ENCODE results near the gene NFIB.
A peak's percentile ranks its signal among the peaks of the same experiment; 100 is the strongest.

The NFIB gene

DNA sequence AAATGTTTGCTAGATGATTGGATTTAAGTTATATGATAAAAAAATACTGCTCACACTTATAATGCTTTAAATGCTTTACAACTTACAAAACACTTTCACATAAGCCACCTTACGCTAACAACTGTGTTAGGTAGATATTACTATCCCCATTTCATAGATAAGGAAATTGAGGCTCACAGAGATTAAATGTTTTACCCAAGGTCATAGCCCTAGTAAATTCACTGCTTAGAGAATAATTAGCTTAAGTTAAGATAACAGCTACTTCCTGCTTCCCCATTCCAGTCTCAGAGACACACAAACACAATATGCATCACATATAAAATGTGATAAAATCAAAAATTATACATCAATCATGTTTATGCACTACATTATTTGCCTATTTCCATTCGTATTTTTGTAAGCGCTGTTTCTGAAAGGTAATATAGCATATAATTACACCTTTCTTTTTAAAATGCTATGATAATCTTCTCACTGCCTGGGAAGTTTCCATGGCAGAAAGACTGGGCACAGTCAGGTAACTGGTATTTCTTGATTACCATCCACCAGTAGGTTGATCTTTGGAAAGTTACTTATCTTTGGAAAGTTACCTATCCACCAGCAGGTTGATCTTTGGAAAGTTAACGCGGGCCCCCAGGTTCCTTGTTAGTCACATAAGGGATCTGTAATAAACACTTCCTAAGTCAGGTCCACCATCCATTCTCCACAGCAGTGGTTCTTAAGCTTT, 101.1 kb downstream of the NFIB start:
- peak; percentile 54 for DNase-seq (ENCODE audit: low spot score)

DNA sequence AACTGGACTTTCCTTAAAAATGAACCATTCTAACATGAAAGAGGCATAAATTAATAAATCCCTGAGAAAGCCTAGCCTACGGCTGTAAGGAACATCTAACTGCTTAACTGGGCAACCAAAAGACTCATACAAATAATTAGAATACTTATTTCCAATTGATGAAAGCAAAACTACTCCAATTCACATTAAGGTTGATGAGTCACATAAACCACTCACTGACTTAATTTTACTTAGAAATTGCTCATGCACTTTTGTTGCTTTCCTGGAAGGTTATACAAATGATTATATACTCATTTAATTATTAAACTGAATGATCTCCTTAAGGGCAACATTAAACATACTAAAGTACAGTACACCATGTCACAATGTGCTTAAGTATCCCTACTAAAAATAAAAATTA, 101.9 kb downstream of the NFIB start:
- no peak for DNase-seq (ENCODE audit: low spot score)

DNA sequence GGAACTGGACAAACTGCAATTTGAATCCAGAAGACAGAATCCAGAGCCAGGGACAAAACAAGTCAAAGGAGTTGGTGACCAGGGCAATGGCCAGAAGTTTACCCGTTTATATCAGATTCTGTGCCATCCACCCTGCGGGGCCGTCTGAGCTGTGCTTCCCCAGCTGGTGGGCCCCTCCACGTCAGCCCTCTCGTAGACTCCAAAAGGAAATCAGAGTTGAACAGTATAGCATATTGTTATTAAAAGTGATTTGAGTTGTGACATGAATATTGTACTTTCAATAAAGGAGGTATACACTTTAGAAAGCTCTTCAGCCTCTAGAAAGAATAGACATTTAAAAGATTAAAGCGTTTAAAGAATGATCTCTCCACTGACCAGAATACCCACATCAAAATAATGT, 102.4 kb downstream of the NFIB start:
- no peak for DNase-seq (ENCODE audit: low spot score)

DNA sequence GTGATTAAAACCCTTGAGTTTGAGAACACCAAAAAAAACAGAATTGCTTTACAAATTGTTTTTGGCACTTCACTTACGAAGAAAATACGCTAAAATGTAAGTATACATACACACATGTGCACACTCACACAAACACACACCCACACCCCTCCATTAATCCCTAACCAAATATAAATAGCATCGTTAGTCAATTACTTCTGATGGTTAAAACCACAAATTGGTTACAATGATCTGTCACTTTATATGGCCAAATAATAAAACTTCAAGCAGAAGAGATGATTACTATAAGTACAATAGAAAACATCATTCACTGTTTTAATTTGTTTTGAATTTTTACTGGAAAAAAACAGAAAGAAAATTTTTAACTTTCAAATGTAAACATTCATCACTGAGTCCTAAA, 103.5 kb downstream of the NFIB start:
- no peak for DNase-seq (ENCODE audit: low spot score)

DNA sequence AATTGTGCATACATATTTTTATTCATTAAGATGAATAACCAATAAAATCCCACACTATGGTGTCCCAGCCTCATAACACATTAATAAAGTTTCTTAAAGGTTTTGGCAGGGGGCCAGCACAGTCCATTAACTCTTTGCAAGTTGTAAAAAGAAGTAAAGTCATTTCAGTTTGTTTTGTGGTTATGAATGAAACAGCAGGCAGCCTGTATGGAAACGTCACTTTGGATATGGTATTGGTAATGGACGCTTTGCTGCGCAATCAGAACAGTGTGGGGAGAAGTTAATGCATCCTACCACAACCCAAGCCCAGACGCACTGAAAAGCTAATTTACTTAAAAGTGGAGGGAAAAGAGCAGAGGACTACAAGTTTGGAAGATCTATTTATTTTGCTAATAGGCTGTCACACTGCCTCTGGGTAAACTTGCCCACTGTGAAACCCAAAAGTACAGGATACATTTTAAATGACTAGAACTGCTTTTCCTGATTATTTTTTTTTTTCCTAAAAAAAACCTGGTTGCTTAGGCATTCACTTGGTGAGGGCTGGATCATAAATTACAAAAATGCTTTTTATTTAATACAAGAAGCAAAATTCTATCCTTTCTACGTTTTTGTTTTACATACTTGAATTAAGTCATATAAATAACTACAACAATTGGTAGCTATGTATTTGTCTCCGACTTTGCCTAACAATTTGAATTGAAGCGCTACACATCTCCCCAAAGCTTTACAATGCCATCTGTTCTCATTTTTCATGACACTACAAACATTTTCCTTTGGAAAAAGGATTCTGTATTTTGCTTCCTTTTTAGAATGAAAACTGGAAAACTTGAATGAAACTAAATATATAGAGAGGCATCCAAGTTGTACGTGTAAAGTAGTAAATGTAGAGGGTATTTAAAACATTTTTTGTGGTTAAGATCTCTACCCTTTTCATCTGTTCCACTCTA, 104.3 kb downstream of the NFIB start:
- peak; percentile 62 for DNase-seq (ENCODE audit: low spot score)

DNA sequence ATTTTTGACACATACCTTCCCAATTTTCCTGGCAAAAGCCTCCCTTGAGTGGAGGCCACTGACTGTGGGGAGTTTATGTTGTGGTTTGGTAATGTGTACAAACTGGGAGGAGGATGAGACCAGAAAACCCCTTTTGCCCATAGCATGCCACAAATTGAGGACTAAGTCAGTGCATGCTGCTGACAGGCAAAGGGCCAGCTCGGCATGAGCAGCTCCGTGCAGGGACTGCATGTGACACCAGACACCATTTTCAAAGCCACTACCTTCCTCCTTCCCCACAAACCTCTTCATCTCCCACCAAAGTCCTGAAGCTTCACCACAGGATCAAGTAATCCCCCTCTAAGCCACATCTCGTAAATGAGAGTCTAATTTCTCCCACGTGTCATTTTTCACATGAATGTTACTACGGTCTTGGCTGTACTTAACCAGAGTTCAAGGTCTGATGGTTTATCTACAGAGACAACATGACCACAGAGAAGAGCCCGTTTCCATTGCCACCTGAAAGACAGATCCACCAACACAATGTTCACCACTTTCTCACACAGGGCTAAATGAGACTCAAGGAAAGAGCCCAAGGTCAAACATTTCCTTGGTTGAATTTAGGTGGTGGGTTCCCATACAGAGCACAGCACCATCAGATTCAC, 106.5 kb downstream of the NFIB start:
- no peak for DNase-seq (ENCODE audit: low spot score)

DNA sequence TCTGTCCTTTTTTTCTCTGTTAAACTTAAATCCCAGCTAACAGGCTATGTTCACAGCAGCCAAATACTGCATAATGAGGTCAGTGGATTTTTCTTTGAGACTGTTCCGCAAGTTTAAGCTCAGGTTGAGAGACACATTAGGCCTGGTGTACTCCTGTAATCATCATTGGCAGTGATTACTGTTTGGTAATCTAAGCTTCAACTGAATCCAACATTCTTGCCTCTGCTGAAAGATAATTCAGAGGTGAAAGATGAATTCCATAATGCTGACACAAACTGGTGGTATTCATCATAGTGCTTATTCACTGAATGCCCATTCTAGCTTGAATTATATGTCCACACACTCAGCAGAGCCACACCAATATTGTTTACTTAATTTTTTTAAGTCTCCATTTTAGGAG, 108.5 kb downstream of the NFIB start:
- no peak for DNase-seq (ENCODE audit: low spot score)

DNA sequence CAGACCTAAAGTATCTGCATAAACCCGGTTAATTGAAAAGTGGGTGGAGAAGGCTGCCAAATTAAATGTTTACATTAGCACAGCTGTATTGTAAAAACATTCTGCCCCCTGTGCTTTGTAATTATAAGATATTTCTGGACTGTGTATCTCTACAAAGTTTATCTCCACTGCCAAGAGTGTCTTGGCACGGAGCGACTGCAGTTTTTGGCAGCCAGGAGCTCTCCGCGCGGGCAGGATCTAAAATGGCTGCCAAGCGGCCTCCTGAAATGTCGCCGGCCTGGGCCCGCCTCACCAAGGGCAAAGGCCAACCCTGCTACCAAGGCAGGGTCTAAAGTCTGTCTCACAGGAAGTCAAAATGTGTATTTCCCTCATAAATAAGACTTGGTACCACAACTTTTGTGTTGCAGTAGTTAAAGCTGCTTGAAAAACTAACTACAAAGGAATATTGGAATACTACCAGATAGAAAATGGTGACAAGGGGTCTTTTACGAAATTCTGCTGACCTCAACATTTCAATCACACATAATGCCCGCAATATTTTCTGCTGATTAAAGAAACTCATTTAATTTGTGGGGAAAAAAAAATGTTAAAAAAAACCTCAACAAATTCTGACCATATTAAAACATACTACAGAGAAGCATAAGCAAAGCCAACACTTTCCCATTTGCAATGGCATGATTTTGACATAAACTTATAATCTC, 110.4 kb downstream of the NFIB start:
- DNase-seq (ENCODE audit: low spot score), result peak; percentile 56

DNA sequence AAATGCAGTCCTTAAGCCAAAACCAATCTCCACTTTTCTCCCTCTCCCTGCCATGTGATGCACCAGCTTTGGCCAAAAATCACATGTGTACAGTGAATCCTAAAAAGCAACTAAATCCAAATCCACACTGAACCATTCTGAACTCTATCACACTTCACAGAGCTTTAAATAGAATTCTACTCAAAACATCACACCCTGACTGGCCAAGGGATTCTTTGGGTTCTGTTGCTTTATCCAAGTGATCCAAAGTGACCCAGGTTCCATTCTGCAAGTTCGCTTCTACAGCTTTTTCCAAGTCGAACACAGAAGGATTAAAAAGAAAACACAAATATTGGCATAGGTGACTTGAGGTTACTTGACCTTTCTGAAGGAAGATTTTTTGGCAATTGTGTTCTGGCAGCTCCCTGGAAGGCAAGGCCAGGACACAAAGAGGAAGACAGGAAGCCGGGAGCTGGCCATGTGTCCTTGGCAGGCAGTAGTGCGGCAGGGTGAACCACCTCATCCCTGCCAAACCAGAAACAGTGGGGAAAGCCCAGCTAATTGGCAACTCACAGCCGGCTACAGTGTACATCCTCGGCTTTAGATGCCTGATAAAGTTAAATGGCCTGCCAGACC, 115.0 kb downstream of the NFIB start:
- no peak for DNase-seq (ENCODE audit: low spot score)

DNA sequence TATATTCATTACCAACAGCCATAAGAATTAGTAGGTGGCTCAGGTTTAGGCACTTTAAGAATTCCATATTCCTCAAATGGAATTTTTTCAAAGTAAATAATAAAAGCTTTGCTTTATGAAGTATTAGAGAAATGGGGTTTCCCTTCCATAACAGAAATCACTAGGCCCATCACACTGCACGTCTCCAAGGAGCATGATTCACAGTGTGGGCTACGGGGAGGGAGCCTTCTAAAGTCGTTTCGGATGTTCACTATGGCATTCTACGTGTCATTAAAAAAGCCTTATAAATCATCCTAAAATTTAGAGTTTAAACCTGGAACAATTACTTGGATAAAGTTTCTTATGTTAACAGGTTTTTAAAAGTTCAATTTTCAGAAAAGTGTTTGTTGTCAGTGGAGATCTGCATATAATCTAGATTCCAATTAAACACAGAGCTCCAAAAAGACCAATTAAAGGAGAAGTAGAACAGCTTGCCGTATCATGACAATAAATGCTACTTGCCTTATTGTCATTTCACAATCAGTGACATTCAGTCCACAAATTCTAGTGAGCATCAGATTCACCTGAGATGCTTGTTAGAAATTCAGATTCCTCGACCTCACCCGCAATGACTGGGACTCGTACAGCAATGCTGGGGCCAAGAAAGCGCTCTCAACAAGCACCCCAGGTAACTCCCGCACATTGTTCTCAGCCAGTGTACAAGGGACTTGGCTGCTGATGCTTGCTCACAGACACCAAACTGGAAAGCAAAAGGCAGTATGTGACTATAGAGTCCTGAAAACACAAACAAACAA, 115.7 kb downstream of the NFIB start:
- no peak for DNase-seq (ENCODE audit: low spot score)

DNA sequence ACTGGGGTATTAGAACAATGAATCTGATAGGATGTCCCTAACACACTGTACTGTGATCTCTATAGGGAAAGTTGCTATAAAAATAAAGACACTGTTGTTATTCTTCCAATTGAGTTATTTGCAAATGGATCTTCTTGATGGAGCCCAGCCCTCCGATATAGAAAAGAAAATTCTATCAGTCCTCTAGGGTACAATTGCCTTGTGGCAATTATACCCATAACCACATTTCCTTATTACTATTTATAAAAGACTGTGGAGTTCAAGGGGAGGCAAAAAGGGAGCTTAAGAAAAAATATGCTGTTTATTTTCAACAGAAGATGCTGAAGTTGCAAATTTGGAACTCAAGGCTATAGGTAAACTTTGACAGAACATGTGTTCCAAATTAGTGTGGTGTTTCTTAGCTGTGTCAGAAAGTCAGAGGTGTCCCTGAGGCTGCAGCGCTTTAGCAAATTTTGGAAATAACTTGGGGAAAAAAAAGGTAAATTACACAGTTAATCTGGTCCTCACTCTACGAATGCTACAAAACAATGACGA, 116.5 kb downstream of the NFIB start:
- DNase-seq (ENCODE audit: low spot score), result no peak

DNA sequence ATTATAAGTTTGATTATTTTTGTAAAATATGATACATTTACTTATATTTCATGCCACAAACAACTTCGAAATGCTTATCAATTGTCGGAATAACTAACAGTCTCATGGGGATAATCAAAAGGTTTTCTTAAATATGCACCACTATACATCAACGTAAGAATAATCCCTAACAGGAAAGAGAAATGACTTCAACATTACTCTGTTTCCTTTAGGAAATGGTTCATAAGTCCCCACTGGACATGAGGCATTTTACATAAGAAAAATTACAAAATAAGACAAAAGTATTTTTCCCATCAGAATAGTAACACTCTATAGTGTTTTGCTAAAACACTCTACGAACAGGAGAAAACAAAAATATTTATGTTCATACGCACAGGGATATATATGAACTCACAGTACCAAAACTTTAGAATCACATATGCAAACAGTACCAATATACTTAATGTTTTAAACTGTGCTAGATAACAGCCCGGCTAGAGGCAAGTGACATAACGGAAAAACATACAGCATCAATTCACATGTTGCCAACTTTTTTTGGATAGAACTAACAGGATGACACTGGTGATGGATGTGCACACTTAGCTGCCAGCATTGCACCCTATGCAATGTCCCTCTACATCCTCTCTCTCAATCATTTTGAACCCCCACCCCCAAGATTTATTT, 120.5 kb downstream of the NFIB start:
- DNase-seq (ENCODE audit: low spot score), result no peak

DNA sequence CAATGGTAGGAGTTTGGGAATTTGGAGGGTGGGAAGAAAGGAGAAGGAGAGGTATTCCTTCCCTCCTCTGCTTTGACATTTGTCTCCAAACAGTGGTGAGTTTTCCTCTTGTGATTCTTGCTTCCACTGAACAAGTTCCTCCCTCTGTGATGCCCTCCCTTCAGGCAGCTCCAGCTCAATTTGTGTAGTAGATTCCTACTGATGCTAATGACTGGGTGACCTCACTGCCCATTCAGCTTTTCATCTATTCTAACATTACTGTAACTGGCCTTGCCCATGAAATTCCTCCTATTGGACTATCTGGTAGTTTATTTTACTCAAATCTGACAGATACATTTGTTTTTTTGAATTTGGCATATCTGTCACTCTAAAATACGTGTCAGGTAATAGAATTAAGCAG, 121.4 kb downstream of the NFIB start:
- DNase-seq (ENCODE audit: low spot score), result no peak

DNA sequence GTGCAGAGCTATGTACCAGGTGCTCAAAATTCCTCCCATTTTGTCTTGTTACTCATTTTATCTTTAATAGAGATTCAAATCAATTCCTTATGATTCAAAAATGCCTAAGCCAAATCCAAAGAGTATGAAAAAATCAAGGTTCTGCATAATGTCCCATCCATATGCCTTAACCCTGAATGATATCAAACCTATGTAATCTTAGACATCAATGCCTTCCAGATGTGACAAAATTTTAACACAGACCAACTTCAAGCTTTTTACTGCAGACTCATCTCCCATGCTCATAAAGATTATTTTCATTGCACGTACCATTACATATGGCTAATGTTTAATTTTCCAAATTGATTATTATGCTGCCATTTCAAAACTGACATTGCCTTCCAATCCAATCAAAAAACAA, 122.4 kb downstream of the NFIB start:
- DNase-seq (ENCODE audit: low spot score), result no peak

DNA sequence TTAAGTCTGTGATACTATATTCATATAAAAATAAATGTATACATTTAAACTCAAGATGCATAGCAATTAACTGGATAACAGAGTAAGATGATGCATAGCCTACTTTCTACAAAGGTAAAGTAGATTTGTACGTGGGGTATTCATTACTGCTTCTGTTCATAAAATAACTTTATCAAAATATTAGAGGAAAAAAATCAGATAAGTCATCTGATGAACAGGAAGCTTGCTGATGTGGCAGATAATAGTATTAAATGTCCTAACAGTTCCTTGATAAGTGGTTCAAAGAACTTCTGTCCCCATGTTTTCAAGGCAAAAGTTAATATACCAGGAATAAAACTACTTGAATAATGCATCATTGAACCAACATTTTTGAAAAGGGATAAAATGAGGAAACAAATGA, 123.7 kb downstream of the NFIB start:
- DNase-seq (ENCODE audit: low spot score), result no peak

DNA sequence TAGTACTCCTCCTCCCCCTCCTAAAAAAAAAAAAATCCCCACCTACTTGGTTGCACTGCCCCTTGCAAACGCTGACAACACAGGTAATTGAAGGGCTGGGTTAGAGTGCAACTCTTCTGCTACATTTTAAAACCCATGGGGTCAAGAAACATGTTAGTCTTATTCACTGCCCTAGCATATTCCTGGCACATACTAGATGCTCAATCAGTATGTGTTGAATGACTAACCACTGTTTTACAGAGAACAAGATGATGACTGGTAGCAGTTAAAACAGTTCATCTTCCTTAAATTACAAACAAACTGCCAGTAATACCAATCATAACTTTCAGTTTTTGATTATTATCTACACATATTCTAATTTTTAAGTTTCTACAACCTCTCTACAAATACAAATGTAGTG, 124.4 kb downstream of the NFIB start:
- DNase-seq (ENCODE audit: low spot score), result no peak

DNA sequence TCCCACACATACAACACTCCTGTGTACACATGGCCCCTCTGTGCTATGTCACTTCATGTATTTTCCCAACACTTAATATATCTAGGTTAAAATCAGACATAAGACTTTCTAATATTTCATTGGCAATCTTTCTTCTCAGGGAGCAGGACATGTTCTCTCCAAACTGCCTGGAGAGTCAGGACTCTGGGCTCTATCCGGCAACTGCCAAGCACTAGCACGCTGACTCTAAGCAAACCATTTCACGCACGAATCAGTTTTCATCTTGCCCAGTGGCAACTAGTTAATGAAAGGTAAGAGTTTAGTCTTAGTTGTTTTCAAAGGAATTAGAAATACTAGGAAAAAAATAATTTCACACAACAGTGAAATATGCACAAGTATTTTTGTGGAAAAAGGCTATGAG, 124.8 kb downstream of the NFIB start:
- DNase-seq (ENCODE audit: low spot score), result no peak

DNA sequence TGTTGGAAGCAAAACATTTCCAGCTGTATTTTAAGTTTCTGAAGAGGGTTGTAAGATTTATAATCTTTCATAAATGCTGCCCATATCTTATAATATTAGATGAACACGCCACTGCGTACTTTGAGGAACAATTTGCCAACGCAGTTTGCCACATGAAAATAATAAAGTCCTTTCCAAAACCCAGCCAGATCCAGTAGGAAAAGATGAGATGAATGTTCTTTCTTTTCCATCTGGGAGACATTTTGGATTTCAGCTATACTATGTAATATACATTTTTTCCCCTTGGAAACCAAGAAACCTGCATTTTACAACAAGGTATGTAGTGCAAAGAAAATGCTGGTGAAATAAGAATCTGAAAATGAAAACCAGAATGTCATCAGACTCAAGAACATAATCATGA, 125.4 kb downstream of the NFIB start:
- no peak for DNase-seq (ENCODE audit: low spot score)

DNA sequence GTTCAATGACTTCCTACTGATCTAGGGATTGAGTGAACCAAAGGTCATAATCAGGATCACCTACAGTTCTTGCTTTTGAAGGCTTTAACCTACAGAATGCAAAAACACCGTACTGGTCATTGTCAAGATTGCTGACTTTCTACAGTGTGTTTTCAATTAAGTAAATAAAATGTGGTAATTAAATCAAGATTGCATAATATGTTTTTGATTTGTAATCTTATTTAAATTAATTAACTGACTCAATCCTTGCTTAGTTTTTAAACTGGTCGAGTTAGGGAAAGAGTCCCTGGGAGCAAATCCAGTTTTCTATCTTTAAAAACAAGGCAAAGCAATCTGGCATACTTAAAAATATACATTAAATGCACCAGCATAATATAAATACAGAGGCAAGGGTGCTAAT, 125.9 kb downstream of the NFIB start:
- DNase-seq (ENCODE audit: low spot score), result no peak

DNA sequence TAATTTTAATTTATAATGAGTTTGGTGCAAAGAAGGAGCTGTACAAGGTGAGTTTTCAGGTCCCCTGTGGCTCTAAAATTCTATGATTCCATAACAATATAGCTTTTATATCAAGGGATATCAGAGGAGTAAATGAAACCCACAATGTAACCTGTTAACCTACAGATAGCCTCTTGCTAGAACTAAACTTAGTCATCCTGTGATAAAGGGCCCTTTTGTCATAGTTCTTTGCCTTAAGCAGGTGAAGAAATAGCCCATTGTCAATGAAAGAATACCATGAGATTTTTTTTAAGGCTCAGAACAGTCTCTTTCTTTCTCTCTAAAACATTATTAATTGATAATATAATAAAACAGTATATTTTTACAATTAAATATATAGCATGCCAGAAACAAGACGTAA, 127.8 kb downstream of the NFIB start:
- DNase-seq (ENCODE audit: low spot score), result no peak
